IMR-90 (cell line): ENCODE data around the gene HAX1. TPM values are rescaled to one million over a fixed set of nuclear protein-coding genes. Genes with fewer than 3 reads are reported as not detected.

Source experiments
- ATAC-seq: fragments of 200-7000 bp; cut with Tn5 transposase; 2 replicates; pipeline ENCODE4 v1.9.1; 2020; ENCODE audit warnings: low read depth, mild to moderate bottlenecking, moderate library complexity
- BruUV-seq: library from RNA; stranded (reverse); fragments of 400-500 nt; replicated peaks from 2 replicates; lab custom pipeline; 2021; lab: Mats Ljungman, UMichigan
- CTCF ChIA-PET: fragments of 300-600 bp; formaldehyde crosslinking; extraction: SDS; loops from one replicate; lab custom pipeline; 2021; ENCODE audit warnings: antibody characterized with exemption; lab: Yijun Ruan, JAX
- POLR2A ChIA-PET: fragments of 300-600 bp; sonication (Branson Sonifier 250); formaldehyde crosslinking; loops from one replicate; lab custom pipeline; 2022; ENCODE audit warnings: antibody characterized with exemption; ENCODE audit not compliant: unreplicated experiment; lab: Charles Lee
- DNase-seq: peaks from one replicate; pipeline ENCODE4 v3.0.0; 2013
- H2AFZ ChIP-seq: replicated peaks from 2 replicates; pipeline ENCODE3; 2013; ENCODE audit warnings: low read length, mild to moderate bottlenecking; ENCODE audit not compliant: poor library complexity
- H2AK5ac ChIP-seq: 2 replicates; pipeline ENCODE4 v1.6.1; 2013; ENCODE audit warnings: low read depth, low read length, inconsistent platforms
- H2AK9ac ChIP-seq: replicated peaks from 2 replicates; pipeline ENCODE3; 2013; ENCODE audit warnings: mild to moderate bottlenecking, low read depth, low read length, moderate library complexity; ENCODE audit not compliant: poor library complexity
- H2BK120ac ChIP-seq: 2 replicates; pipeline ENCODE4 v1.6.1; 2013; ENCODE audit warnings: low read depth, low read length, inconsistent platforms
- H2BK15ac ChIP-seq: 3 replicates; pipeline ENCODE4 v1.6.1; 2013; ENCODE audit warnings: low read depth, low read length, inconsistent platforms
- H2BK20ac ChIP-seq: 2 replicates; pipeline ENCODE4 v1.6.1; 2013; ENCODE audit warnings: low read depth, mild to moderate bottlenecking, inconsistent platforms, low read length, moderate library complexity
- H2BK5ac ChIP-seq: 2 replicates; pipeline ENCODE4 v1.6.1; 2013; ENCODE audit warnings: mild to moderate bottlenecking, low read depth, low read length, inconsistent platforms; ENCODE audit not compliant: poor library complexity, severe bottlenecking
- H3K14ac ChIP-seq: replicated peaks from 2 replicates; pipeline ENCODE4 v1.6.1; 2013; ENCODE audit warnings: low read depth, low read length, inconsistent platforms
- H3K18ac ChIP-seq: 2 replicates; pipeline ENCODE4 v1.6.1; 2013; ENCODE audit warnings: low read depth, low read length, control low read depth
- H3K23ac ChIP-seq: 2 replicates; pipeline ENCODE4 v1.6.1; 2013; ENCODE audit warnings: low read depth, low read length, inconsistent platforms
- H3K27ac ChIP-seq: 2 replicates; pipeline ENCODE4 v1.5.1; 2013; ENCODE audit warnings: mild to moderate bottlenecking, control low read depth, low read length; ENCODE audit not compliant: insufficient read depth
- H3K27me3 ChIP-seq: 2 replicates; pipeline ENCODE4 v1.6.1; 2013; ENCODE audit warnings: low read length; ENCODE audit not compliant: control insufficient read depth, insufficient read depth
- H3K36me3 ChIP-seq: 2 replicates; pipeline ENCODE4 v1.6.1; 2013; ENCODE audit warnings: low read length, mixed read lengths; ENCODE audit not compliant: control insufficient read depth, insufficient read depth
- H3K4ac ChIP-seq: 2 replicates; pipeline ENCODE4 v1.6.1; 2013; ENCODE audit warnings: low read depth, low read length, inconsistent platforms
- H3K4me1 ChIP-seq: 2 replicates; pipeline ENCODE4 v1.6.1; 2013; ENCODE audit warnings: low read length, mixed read lengths; ENCODE audit not compliant: control insufficient read depth, insufficient read depth
- H3K4me2 ChIP-seq: 2 replicates; pipeline ENCODE4 v1.6.1; 2013; ENCODE audit warnings: low read depth, mild to moderate bottlenecking, control low read depth, low read length, moderate library complexity
- H3K4me3 ChIP-seq: 2 replicates; pipeline ENCODE4 v1.5.1; 2013; ENCODE audit warnings: low read depth, mild to moderate bottlenecking, control low read depth, low read length, moderate library complexity; ENCODE audit not compliant: insufficient read depth
- H3K56ac ChIP-seq: 2 replicates; pipeline ENCODE4 v1.6.1; 2013; ENCODE audit warnings: low read length, inconsistent platforms; ENCODE audit not compliant: insufficient read depth; ENCODE audit errors: extremely low read depth
- H3K79me1 ChIP-seq, 2 experiments: 2 replicates each; pipeline ENCODE4 v1.6.1; 2013; ENCODE audit warnings: low read length in 2 of 2, inconsistent platforms in 1 of 2, low read depth in 1 of 2
- H3K9ac ChIP-seq: 2 replicates; pipeline ENCODE4 v1.6.1; 2013; ENCODE audit warnings: low read depth, low read length, control low read depth
- H3K9me1 ChIP-seq: 2 replicates; pipeline ENCODE4 v1.6.1; 2013; ENCODE audit warnings: low read length, inconsistent platforms; ENCODE audit not compliant: insufficient read depth
- H3K9me3 ChIP-seq: 2 replicates; pipeline ENCODE4 v1.6.1; 2013; ENCODE audit warnings: low read length; ENCODE audit not compliant: control insufficient read depth, insufficient read depth
- H4K20me1 ChIP-seq: 2 replicates; pipeline ENCODE4 v1.6.1; 2013; ENCODE audit warnings: low read length, inconsistent platforms; ENCODE audit not compliant: insufficient read depth
- H4K5ac ChIP-seq: 2 replicates; pipeline ENCODE4 v1.6.1; 2013; ENCODE audit warnings: mild to moderate bottlenecking, low read depth, low read length, control low read depth
- H4K8ac ChIP-seq, 2 experiments: 2 replicates each; pipeline ENCODE4 v1.6.1; 2013; ENCODE audit warnings: low read depth in 2 of 2, low read length in 2 of 2, control low read depth in 1 of 2, inconsistent platforms in 1 of 2
- H4K91ac ChIP-seq: 2 replicates; pipeline ENCODE4 v1.6.1; 2013; ENCODE audit warnings: low read depth, low read length, inconsistent platforms; ENCODE audit not compliant: insufficient read depth
- BHLHE40 ChIP-seq: fragments of 150-350 bp; IDR thresholded peaks from 2 replicates; pipeline ENCODE4 v1.6.1; 2016; ENCODE audit warnings: mild to moderate bottlenecking, low read depth, low read length
- CEBPB ChIP-seq: IDR thresholded peaks from 2 replicates; pipeline ENCODE4 v1.6.1; 2012; ENCODE audit warnings: low read depth, low read length, improper control_type of control experiment
- CHD1 ChIP-seq: IDR thresholded peaks from 2 replicates; pipeline ENCODE4 v1.6.1; 2012; ENCODE audit warnings: low read depth, low read length, improper control_type of control experiment
- CTCF ChIP-seq: conservative IDR thresholded peaks from 2 replicates; pipeline ENCODE4 v1.5.1; 2012; ENCODE audit warnings: mild to moderate bottlenecking, low read depth, low read length, improper control_type of control experiment
- ELK1 ChIP-seq: fragments of 150-350 bp; IDR thresholded peaks from 2 replicates; pipeline ENCODE4 v1.6.1; 2016; ENCODE audit warnings: low read depth, mild to moderate bottlenecking, low read length, moderate library complexity, borderline replicate concordance
- FOS ChIP-seq: fragments of 150-350 bp; IDR thresholded peaks from 2 replicates; pipeline ENCODE4 v1.6.1; 2016; ENCODE audit warnings: low read depth, low read length
- MAZ ChIP-seq: IDR thresholded peaks from 2 replicates; pipeline ENCODE4 v1.6.1; 2012; ENCODE audit warnings: low read depth, mild to moderate bottlenecking, low read length, improper control_type of control experiment, moderate library complexity, borderline replicate concordance
- NFE2L2 ChIP-seq: fragments of 150-350 bp; IDR thresholded peaks from 2 replicates; pipeline ENCODE4 v1.6.1; 2016; ENCODE audit warnings: low read depth, mild to moderate bottlenecking, low read length
- RAD21 ChIP-seq: IDR thresholded peaks from 2 replicates; pipeline ENCODE4 v1.6.1; 2012; ENCODE audit warnings: low read length, improper control_type of control experiment
- RFX5 ChIP-seq: IDR thresholded peaks from 2 replicates; pipeline ENCODE4 v1.8.0; 2012; ENCODE audit warnings: low read depth, mild to moderate bottlenecking, low read length, moderate library complexity
- SMC3 ChIP-seq: fragments of 150-350 bp; IDR thresholded peaks from 2 replicates; pipeline ENCODE4 v1.6.1; 2016; ENCODE audit warnings: low read depth, mild to moderate bottlenecking, antibody characterized with exemption, low read length, moderate library complexity
- WGBS, 2 experiments: methylation state at CpG; one replicate each; pipeline versions ENCODE4 v1.1.5 to v1.1.7; 2013; ENCODE audit warnings: missing lambda C conversion rate in 2 of 2; ENCODE audit not compliant: insufficient read length in 1 of 2; ENCODE audit errors: extremely low coverage in 2 of 2; 5-methylcytosine and 5-hydroxymethylcytosine counted together
- dilution Hi-C: fragments of 300-500 bp; cut with HindIII; formaldehyde crosslinking; loops from one replicate; pipeline ENCODE4 v1.14.3; 2018; ENCODE audit warnings: low sequenced_read_pairs; ENCODE audit not compliant: unreplicated experiment
- in situ Hi-C: fragments of 300-500 bp; cut with MboI; formaldehyde crosslinking; loops from 3 replicates; pipeline ENCODE4 v1.14.3; 2019; ENCODE audit warnings: low sequenced_read_pairs, inconsistent platforms, mixed read lengths
- intact Hi-C: fragments of 100-400 bp; cut with micrococcal nuclease; formaldehyde crosslinking; loops from 2 replicates; pipeline ENCODE4 v1.10.0; 2022
- polyA plus RNA-seq, 3 experiments: library from polyadenylated mRNA; depleted of rRNA; stranded (reverse); fragments of >200 nt; gene quantifications; 2 replicates each; pipeline ENCODE4 v1.2.3, GENCODE V29; 2012; ENCODE audit warnings: low replicate concordance in 1 of 3
- total RNA-seq: library from RNA; depleted of rRNA; stranded (reverse); fragments of >200 nt; gene quantifications from 2 replicates; pipeline ENCODE4 v1.2.3, GENCODE V29; 2012

Gene HAX1
- total and polyA plus RNA-seq, 2 of the 4 experiments (the other 2 are of a cell fraction), result 117 to 146 TPM

GRCh38 chr1:154239491-154239890 is 32.9 kb upstream of the HAX1 start:
- CTCF ChIA-PET, result interaction anchor here (0.7 kb wide), 1 partner anchor 24 kb away, joined by 7 read pairs; no protein-coding TSS in a partner anchor
- Histone ChIP-seq H2BK20ac (no peak overlapping the region), H3K27me3 (no peaks in the 10 kb centered on the region), H3K14ac (no peak overlapping the region), H2BK15ac (no peak overlapping the region), H2AK9ac (no peak overlapping the region), H4K91ac (no peak overlapping the region), H3K4ac (no peak overlapping the region), H2BK5ac (no peak overlapping the region), H3K79me1 (peaks cover 19 to 48% of the 10 kb centered on the region in 2 experiments; a peak in 3 of 4 replicates), H2AK5ac (no peak overlapping the region), H3K9me1 (no peaks in the 10 kb centered on the region; the same call in 1 of the 2 replicates), H3K4me3 (no peak overlapping the region), H3K36me3 (peaks cover 58% of the 10 kb centered on the region), H4K5ac (no peak overlapping the region), H4K8ac (no peak overlapping the region), H3K56ac (no peak overlapping the region), H2AFZ (no peak overlapping the region), H3K23ac (no peak overlapping the region), H2BK120ac (no peak overlapping the region), H3K9me3 (no peaks in the 10 kb centered on the region), H3K27ac (no peak overlapping the region), H3K4me1 (no peaks in the 10 kb centered on the region), H4K20me1 (peaks cover 26% of the 10 kb centered on the region; the same call in 1 of the 2 replicates), H3K18ac (no peak overlapping the region), H3K4me2 (no peak overlapping the region), H3K9ac (no peak overlapping the region)
- dilution Hi-C loops, result no loop called here
- in situ Hi-C loops, result no loop called here
- no peak for ATAC-seq
- no TSS peak for BruUV-seq
- intact Hi-C loops, result no loop called here
- 100% methylated on average over 1 of the region's 3 CpGs; no CpG with 5 or more reads in 1 of the 2 experiments for WGBS, 2 experiments
- POLR2A ChIA-PET, result no interaction called here
- TF ChIP-seq BHLHE40 (no peak), FOS (no peak), SMC3 (no peak), CEBPB (no peak), MAZ (no peak), CTCF (no peak), RFX5 (no peak), NFE2L2 (no peak), RAD21 (no peak), ELK1 (no peak), CHD1 (no peak)
- no peak for DNase-seq
